SK-N-SH (cell line): ENCODE measurements around the gene ART5. TPM values are rescaled to one million over a fixed set of nuclear protein-coding genes. Genes with fewer than 3 reads are reported as not detected.
A peak's percentile ranks its signal among the peaks of the same experiment; 100 is the strongest.

ENCODE experiments used
- CTCF ChIA-PET: fragments of 300-600, 350-600 bp; formaldehyde crosslinking; extraction: SDS; loops from one replicate; lab custom pipeline; 2021; lab: Yijun Ruan, JAX
- POLR2A ChIA-PET: fragments of 350-600 bp; sonication (Branson Sonifier 250); formaldehyde crosslinking; extraction: SDS; loops from one replicate; lab custom pipeline; 2020; ENCODE audit warnings: antibody characterized with exemption, inconsistent platforms; lab: Yijun Ruan, JAX
- DNase-seq: peaks from one replicate; pipeline ENCODE4 v3.0.0; 2012
- H2AFZ ChIP-seq: fragments of 200-600 bp; sonication (generic); 2 replicates; pipeline ENCODE4 v1.8.1; 2016; ENCODE audit warnings: antibody characterized with exemption, mild to moderate bottlenecking, low read depth
- H3F3A ChIP-seq: fragments of 200-600 bp; sonication (generic); replicated peaks from 2 replicates; pipeline ENCODE3; 2016; ENCODE audit warnings: antibody characterized with exemption, mild to moderate bottlenecking; ENCODE audit not compliant: insufficient read depth
- H3K27ac ChIP-seq, 2 experiments: fragments of 200-500 bp in 1 of 2; fragments of 200-600 bp in 1 of 2; sonication (Bioruptor generic) in 1 of 2; sonication (generic), shearing (Covaris generic) in 1 of 2; 2 replicates each; pipeline versions ENCODE4 v1.5.1 to v1.6.1; 2014 to 2016; ENCODE audit warnings: low read depth in 2 of 2, inconsistent platforms in 1 of 2, low read length in 1 of 2, mild to moderate bottlenecking in 1 of 2, mixed read lengths in 1 of 2
- H3K27me3 ChIP-seq: fragments of 200-600 bp; sonication (generic), shearing (Covaris generic); 2 replicates; pipeline ENCODE4 v1.6.1; 2016; ENCODE audit warnings: mixed run types; ENCODE audit not compliant: insufficient read depth
- H3K36me3 ChIP-seq, 2 experiments: fragments of 200-500 bp in 1 of 2; fragments of 200-600 bp in 1 of 2; sonication (Bioruptor generic) in 1 of 2; sonication (generic) in 1 of 2; replicated peaks in 1 of 2; 2 replicates each; pipeline versions ENCODE3 to v1.5.1; 2014 to 2016; ENCODE audit warnings: low read length in 1 of 2, mild to moderate bottlenecking in 1 of 2; ENCODE audit not compliant: insufficient read depth in 2 of 2, control insufficient read depth in 1 of 2
- H3K4me1 ChIP-seq, 2 experiments: fragments of 200-500 bp in 1 of 2; fragments of 200-600 bp in 1 of 2; sonication (Bioruptor generic) in 1 of 2; sonication (generic), shearing (Covaris generic) in 1 of 2; 2 replicates each; pipeline versions ENCODE4 v1.5.1 to v1.6.1; 2014 to 2016; ENCODE audit warnings: low read depth in 1 of 2, low read length in 1 of 2, mixed run types in 1 of 2; ENCODE audit not compliant: insufficient read depth in 2 of 2, control insufficient read depth in 1 of 2
- H3K4me2 ChIP-seq: fragments of 200-600 bp; sonication (generic), shearing (Covaris generic); 2 replicates; pipeline ENCODE4 v1.6.1; 2017; ENCODE audit warnings: mixed run types
- H3K4me3 ChIP-seq, 2 experiments: fragments of 200-500 bp in 1 of 2; fragments of 200-600 bp in 1 of 2; sonication (Bioruptor generic) in 1 of 2; sonication (generic), shearing (Covaris generic) in 1 of 2; 2 replicates each; pipeline versions ENCODE4 v1.5.1 to v1.8.1; 2014 to 2016; ENCODE audit warnings: low read depth in 2 of 2, inconsistent platforms in 1 of 2, low read length in 1 of 2, mild to moderate bottlenecking in 1 of 2, mixed read lengths in 1 of 2, moderate library complexity in 1 of 2
- H3K79me2 ChIP-seq: fragments of 200-600 bp; sonication (generic); 2 replicates; pipeline ENCODE4 v1.8.1; 2017; ENCODE audit warnings: mild to moderate bottlenecking; ENCODE audit not compliant: insufficient read depth
- H3K9ac ChIP-seq: fragments of 200-600 bp; sonication (generic); 2 replicates; pipeline ENCODE4 v1.6.1; 2017; ENCODE audit warnings: mixed run types
- H3K9me2 ChIP-seq: fragments of 200-600 bp; sonication (generic); 2 replicates; pipeline ENCODE4 v1.6.1; 2017; ENCODE audit warnings: mixed run types
- H3K9me3 ChIP-seq: fragments of 200-600 bp; sonication (generic); 2 replicates; pipeline ENCODE4 v1.6.1; 2017; ENCODE audit warnings: mixed run types, mild to moderate bottlenecking, moderate library complexity
- H4K20me1 ChIP-seq: fragments of 200-600 bp; sonication (generic); 2 replicates; pipeline ENCODE4 v1.6.1; 2017; ENCODE audit warnings: mild to moderate bottlenecking, mixed run types; ENCODE audit not compliant: insufficient read depth
- CHD2 ChIP-seq: fragments of 150-350 bp; IDR thresholded peaks from 2 replicates; pipeline ENCODE4 v1.6.1; 2018; ENCODE audit warnings: low read length; ENCODE audit not compliant: partially characterized antibody
- ELF1 ChIP-seq: IDR thresholded peaks from 2 replicates; pipeline ENCODE4 v1.4.0; 2012
- FOSL2 ChIP-seq: IDR thresholded peaks from 2 replicates; pipeline ENCODE4 v1.4.0; 2012; ENCODE audit warnings: low read depth, mild to moderate bottlenecking, moderate library complexity, borderline replicate concordance
- FOXJ3 ChIP-seq: sonication (generic); formaldehyde crosslinking; IDR thresholded peaks from 2 replicates; pipeline ENCODE4 v1.5.1; 2020; ENCODE audit warnings: mild to moderate bottlenecking, missing genetic modification reagents
- GABPA ChIP-seq: IDR thresholded peaks from 2 replicates; pipeline ENCODE4 v1.4.0; 2012; ENCODE audit warnings: low read depth, mild to moderate bottlenecking
- MXI1 ChIP-seq: IDR thresholded peaks from 2 replicates; pipeline ENCODE4 v1.6.1; 2012; ENCODE audit warnings: mild to moderate bottlenecking, low read depth, low read length, improper control_type of control experiment
- POLR2AphosphoS5 ChIP-seq: IDR thresholded peaks from 2 replicates; pipeline ENCODE4 v1.6.1; 2012; ENCODE audit warnings: low read depth, low read length
- RFX5 ChIP-seq: IDR thresholded peaks from 2 replicates; pipeline ENCODE4 v1.6.1; 2012; ENCODE audit warnings: mild to moderate bottlenecking, improper control_type of control experiment, low read length
- SIN3A ChIP-seq: IDR thresholded peaks from 2 replicates; pipeline ENCODE4 v1.6.1; 2012; ENCODE audit warnings: low read depth, mild to moderate bottlenecking, low read length, moderate library complexity, borderline replicate concordance
- SMC3 ChIP-seq: IDR thresholded peaks from 2 replicates; pipeline ENCODE4 v1.6.1; 2012; ENCODE audit warnings: low read depth, low read length, improper control_type of control experiment
- TAF1 ChIP-seq: IDR thresholded peaks from 2 replicates; pipeline ENCODE4 v1.6.1; 2012; ENCODE audit warnings: low read depth, mild to moderate bottlenecking, low read length, moderate library complexity, borderline replicate concordance
- TEAD4 ChIP-seq: IDR thresholded peaks from 2 replicates; pipeline ENCODE4 v1.4.0; 2012; ENCODE audit warnings: mild to moderate bottlenecking, borderline replicate concordance; ENCODE audit not compliant: insufficient read depth
- YY1 ChIP-seq: IDR thresholded peaks from 2 replicates; pipeline ENCODE4 v1.4.0; 2012; ENCODE audit warnings: low read depth, mild to moderate bottlenecking
- WGBS: methylation state at CpG from one replicate; pipeline ENCODE4 v1.1.6; 2017; ENCODE audit warnings: low lambda C conversion rate; 5-methylcytosine and 5-hydroxymethylcytosine counted together
- polyA plus RNA-seq, 3 experiments: library from polyadenylated mRNA; depleted of rRNA; stranded (reverse); fragments of >200 nt; gene quantifications; 2 replicates each; pipeline ENCODE4 v1.2.3, GENCODE V29; 2012
- TF ChIP-seq, protein P1 (sequence below): fragments of 150-350 bp; IDR thresholded peaks from 2 replicates; pipeline ENCODE4 v1.6.1; 2016; ENCODE audit warnings: mild to moderate bottlenecking, low read depth, low read length
- TF ChIP-seq, protein P2 (sequence below): IDR thresholded peaks from 2 replicates; pipeline ENCODE4; 2012
- TF ChIP-seq, protein P3 (sequence below): fragments of 150-350 bp; IDR thresholded peaks from 2 replicates; pipeline ENCODE4 v1.6.1; 2017; ENCODE audit warnings: antibody characterized with exemption, low read length, low read depth, borderline replicate concordance
- TF ChIP-seq, protein P4 (sequence below): IDR thresholded peaks from 2 replicates; pipeline ENCODE4 v1.4.0; 2012; ENCODE audit warnings: low read depth
- TF ChIP-seq, protein P5 (sequence below): fragments of 200-600 bp; sonication (generic); IDR thresholded peaks from 2 replicates; pipeline ENCODE4 v1.6.1; 2017; ENCODE audit warnings: antibody characterized with exemption, mild to moderate bottlenecking, moderate library complexity

ART5 gene
- polyA plus RNA-seq, 1 of the 3 experiments (the other 2 are of a cell fraction) = 0.59 TPM

DNA sequence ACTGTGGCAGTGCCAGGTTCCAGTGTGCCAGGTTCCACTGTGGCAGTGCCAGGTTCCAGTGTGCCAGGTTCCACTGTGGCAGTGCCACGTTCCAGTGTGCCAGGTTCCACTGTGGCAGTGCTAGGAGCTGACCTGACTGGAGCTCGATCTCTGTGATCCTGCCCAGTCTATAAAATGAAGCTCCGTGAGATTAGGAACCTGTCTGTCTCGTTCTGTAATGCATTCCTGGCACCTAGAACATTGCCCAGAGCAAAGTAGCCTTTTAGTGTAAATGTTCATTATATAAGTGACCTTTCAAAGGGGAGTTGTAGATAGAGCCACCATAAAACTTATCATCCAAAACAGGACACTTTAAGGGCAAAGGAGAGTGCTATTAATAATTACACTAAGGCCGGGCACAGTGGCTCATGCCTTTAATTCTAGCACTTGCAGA, 36.0 kb downstream of the ART5 start:
- Histone ChIP-seq H3K4me3 (no peak overlapping the region), H3K4me2 (no peak overlapping the region), H3K9me3 (no peaks in the 10 kb centered on the region), H3K9me2 (no peaks in the 10 kb centered on the region), H2AFZ (no peak overlapping the region), H3F3A (no peaks in the 10 kb centered on the region), H3K36me3 (no peaks in the 10 kb centered on the region), H3K79me2 (no peaks in the 10 kb centered on the region), H3K4me1 (no peaks in the 10 kb centered on the region), H3K9ac (no peak overlapping the region), H3K27me3 (no peaks in the 10 kb centered on the region), H3K27ac (no peak overlapping the region), H4K20me1 (no peaks in the 10 kb centered on the region)
- POLR2A ChIA-PET = no interaction called here
- TF ChIP-seq MXI1 = no peak
- no peak for TF ChIP-seq SMC3
- TF ChIP-seq, protein P1, sequence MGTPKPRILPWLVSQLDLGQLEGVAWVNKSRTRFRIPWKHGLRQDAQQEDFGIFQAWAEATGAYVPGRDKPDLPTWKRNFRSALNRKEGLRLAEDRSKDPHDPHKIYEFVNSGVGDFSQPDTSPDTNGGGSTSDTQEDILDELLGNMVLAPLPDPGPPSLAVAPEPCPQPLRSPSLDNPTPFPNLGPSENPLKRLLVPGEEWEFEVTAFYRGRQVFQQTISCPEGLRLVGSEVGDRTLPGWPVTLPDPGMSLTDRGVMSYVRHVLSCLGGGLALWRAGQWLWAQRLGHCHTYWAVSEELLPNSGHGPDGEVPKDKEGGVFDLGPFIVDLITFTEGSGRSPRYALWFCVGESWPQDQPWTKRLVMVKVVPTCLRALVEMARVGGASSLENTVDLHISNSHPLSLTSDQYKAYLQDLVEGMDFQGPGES = no peak
- no peak for TF ChIP-seq CHD2
- no peak for TF ChIP-seq RFX5
- TF ChIP-seq ELF1 = no peak
- TF ChIP-seq POLR2AphosphoS5 = no peak
- TF ChIP-seq, protein P2, sequence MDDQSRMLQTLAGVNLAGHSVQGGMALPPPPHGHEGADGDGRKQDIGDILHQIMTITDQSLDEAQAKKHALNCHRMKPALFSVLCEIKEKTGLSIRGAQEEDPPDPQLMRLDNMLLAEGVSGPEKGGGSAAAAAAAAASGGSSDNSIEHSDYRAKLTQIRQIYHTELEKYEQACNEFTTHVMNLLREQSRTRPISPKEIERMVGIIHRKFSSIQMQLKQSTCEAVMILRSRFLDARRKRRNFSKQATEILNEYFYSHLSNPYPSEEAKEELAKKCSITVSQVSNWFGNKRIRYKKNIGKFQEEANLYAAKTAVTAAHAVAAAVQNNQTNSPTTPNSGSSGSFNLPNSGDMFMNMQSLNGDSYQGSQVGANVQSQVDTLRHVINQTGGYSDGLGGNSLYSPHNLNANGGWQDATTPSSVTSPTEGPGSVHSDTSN = no peak
- TF ChIP-seq, protein P3, sequence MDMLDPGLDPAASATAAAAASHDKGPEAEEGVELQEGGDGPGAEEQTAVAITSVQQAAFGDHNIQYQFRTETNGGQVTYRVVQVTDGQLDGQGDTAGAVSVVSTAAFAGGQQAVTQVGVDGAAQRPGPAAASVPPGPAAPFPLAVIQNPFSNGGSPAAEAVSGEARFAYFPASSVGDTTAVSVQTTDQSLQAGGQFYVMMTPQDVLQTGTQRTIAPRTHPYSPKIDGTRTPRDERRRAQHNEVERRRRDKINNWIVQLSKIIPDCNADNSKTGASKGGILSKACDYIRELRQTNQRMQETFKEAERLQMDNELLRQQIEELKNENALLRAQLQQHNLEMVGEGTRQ = no peak
- TF ChIP-seq GABPA = no peak
- no peak for TF ChIP-seq YY1
- TF ChIP-seq TEAD4 = no peak
- TF ChIP-seq, protein P4, sequence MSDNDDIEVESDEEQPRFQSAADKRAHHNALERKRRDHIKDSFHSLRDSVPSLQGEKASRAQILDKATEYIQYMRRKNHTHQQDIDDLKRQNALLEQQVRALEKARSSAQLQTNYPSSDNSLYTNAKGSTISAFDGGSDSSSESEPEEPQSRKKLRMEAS = no peak
- TF ChIP-seq SIN3A = no peak
- TF ChIP-seq, protein P5, sequence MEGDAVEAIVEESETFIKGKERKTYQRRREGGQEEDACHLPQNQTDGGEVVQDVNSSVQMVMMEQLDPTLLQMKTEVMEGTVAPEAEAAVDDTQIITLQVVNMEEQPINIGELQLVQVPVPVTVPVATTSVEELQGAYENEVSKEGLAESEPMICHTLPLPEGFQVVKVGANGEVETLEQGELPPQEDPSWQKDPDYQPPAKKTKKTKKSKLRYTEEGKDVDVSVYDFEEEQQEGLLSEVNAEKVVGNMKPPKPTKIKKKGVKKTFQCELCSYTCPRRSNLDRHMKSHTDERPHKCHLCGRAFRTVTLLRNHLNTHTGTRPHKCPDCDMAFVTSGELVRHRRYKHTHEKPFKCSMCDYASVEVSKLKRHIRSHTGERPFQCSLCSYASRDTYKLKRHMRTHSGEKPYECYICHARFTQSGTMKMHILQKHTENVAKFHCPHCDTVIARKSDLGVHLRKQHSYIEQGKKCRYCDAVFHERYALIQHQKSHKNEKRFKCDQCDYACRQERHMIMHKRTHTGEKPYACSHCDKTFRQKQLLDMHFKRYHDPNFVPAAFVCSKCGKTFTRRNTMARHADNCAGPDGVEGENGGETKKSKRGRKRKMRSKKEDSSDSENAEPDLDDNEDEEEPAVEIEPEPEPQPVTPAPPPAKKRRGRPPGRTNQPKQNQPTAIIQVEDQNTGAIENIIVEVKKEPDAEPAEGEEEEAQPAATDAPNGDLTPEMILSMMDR = no peak
- TF ChIP-seq TAF1 = no peak
- no peak for TF ChIP-seq FOXJ3
- TF ChIP-seq FOSL2 = no peak
- 38% methylated on average over 5 of the region's 5 CpGs for WGBS
- CTCF ChIA-PET = no interaction called here
- peak; percentile 3 for DNase-seq
